Duodenal mucosa (tissue), 2 donors: Measurements from ENCODE around the gene HSD3B7.
A peak's percentile ranks its signal among the peaks of the same experiment; 100 is the strongest.

Experiments used
- H3K27ac ChIP-seq: one replicate; pipeline ENCODE4 v1.7.0; 2013; ENCODE audit warnings: low read depth, low read length
- H3K27me3 ChIP-seq, 2 donors: one replicate each; pipeline ENCODE4 v1.7.0; 2013; ENCODE audit warnings: low read length in 2 of 2, control low read depth in 1 of 2; ENCODE audit not compliant: insufficient read depth in 2 of 2, control insufficient read depth in 1 of 2
- H3K36me3 ChIP-seq, 2 donors: one replicate each; pipeline ENCODE4 v1.7.0; 2013; ENCODE audit warnings: low read length in 2 of 2, control low read depth in 1 of 2; ENCODE audit not compliant: insufficient read depth in 2 of 2, control insufficient read depth in 1 of 2
- H3K4me1 ChIP-seq, 2 donors: one replicate each; pipeline ENCODE4 v1.7.0; 2013; ENCODE audit warnings: low read length in 2 of 2, control low read depth in 1 of 2; ENCODE audit not compliant: insufficient read depth in 2 of 2, control insufficient read depth in 1 of 2
- H3K4me3 ChIP-seq, 2 donors: one replicate each; pipeline ENCODE4 v1.7.0; 2013; ENCODE audit warnings: low read length in 2 of 2, low read depth in 1 of 2
- H3K9ac ChIP-seq, 2 donors: one replicate each; pipeline ENCODE4 v1.7.0; 2013; ENCODE audit warnings: low read length in 2 of 2, low read depth in 1 of 2
- H3K9me3 ChIP-seq, 2 donors: one replicate each; pipeline ENCODE4 v1.7.0; 2013; ENCODE audit warnings: low read length in 2 of 2, control low read depth in 1 of 2; ENCODE audit not compliant: control insufficient read depth in 1 of 2

The HSD3B7 gene

DNA sequence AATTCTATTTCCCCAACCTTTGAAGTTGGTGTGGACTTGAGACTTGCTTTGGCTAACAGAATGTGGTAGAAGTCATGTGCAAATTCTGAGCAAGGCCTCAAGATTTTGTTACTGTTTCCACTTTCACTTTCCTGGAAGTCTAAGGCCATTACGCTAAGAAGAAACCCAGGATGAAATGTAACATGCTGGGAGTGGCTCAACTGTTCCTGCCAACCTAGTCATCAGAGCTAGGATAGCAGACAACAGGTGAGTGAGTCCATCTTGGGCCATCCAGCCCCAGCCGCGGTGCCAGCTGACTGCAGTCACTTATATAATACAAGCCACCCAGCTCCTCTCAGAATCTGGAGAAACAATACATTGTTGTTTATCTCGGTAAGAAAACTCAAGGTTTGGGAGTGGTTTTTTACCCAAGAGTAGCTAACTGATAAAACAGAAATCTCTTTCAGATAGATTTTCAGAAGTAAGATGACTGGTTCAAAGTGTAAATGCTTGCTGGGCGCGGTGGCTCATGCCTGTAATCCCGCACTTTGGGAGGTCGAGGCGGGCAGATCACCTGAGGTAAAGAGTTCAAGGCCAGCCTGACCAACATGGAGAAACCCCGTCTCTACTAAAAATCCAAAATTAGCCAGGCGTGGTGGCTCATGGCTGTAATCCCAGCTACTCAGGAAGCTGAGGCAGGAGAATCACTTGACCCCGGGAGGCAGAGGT is 37.7 kb downstream of the HSD3B7 start:
- H3K9me3 ChIP-seq = no peaks in the 10 kb centered on the region

DNA sequence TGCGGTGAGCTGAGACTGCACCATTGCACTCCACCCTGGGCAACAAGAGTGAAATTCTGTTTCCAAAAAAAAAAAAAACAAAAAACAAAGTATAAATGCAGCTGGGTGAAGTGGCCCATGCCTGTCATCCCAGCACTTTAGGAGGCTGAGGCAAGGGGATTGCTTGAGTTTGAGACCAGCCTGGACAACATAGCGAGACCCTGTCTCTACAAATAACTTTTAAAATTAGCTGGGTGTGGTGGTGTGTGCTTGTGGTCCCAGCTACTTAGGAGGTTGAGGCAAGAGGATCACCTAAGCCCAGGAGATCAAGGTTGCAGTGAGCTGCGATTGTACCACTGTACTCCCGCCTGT is 38.2 kb downstream of the HSD3B7 start:
- Histone ChIP-seq H3K4me1 (peaks cover 9 to 15% of the 10 kb centered on the region in 2 donors), H3K27ac (no peak overlapping the region)

More for the DNA sequence above, 37.7 kb downstream of the HSD3B7 start:
- H3K27ac ChIP-seq = no peak overlapping the region
- H3K4me3 ChIP-seq = no peak overlapping the region
- H3K9ac ChIP-seq = no peak overlapping the region
- peaks cover 9 to 15% of the 10 kb centered on the region in 2 donors for H3K4me1 ChIP-seq
- H3K36me3 ChIP-seq = no peaks in the 10 kb centered on the region
- no peaks in the 10 kb centered on the region for H3K27me3 ChIP-seq

DNA sequence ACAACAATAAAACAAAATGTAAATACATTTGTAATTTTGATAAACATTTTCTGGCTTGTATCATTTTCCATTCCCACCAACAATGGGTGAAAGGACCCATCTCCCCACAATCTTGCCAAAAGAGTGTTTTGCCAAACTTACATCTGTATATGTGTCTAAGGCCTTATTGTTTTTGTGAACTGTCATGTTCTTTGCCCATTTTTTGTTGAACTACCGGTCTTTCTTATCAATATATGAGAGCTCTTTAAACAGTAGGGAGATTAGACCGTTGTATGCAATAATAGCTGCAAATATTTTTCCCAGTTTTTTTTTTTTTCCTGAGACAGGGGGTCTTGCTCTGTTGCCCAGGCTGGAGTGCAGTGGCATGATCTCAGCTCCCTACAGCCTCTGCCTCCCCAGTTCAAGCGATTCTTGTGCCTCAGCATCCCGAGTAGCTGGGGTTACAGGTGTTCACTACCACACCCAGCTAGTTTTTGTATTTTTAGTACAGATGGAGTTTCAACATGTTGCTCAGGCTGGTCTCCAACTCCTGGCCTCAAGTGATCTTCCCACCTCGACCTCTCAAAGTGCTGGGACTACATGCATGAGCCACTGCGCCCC is 38.7 kb downstream of the HSD3B7 start:
- Histone ChIP-seq H3K9ac (no peak overlapping the region), H3K9me3 (no peaks in the 10 kb centered on the region), H3K36me3 (no peaks in the 10 kb centered on the region), H3K27ac (no peak overlapping the region), H3K27me3 (no peaks in the 10 kb centered on the region), H3K4me3 (no peak overlapping the region), H3K4me1 (peaks cover 9 to 15% of the 10 kb centered on the region in 2 donors)

More for the DNA sequence above, 38.2 kb downstream of the HSD3B7 start:
- H3K9ac ChIP-seq = no peak overlapping the region
- no peak overlapping the region for H3K4me3 ChIP-seq
- no peaks in the 10 kb centered on the region for H3K9me3 ChIP-seq
- H3K27me3 ChIP-seq = no peaks in the 10 kb centered on the region
- no peaks in the 10 kb centered on the region for H3K36me3 ChIP-seq

DNA sequence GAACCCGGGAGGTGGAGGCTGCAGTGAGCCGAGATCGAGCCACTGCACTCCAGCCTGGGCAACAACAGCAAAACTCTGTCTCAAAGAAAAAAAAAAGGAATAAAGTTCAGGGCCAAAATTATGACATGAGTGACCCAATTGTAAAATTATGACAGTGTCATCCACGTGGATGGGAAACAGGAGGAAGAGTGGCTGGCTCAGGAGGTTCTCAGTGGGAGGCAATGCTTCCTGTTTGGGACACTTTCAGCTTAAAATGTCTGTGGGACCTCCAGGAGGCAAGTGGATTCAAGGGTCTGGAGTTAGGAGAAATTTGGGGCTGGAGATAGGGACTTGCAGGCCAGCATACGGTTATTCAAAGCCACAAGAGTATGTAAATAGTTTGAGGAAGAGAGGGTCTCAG is 40.3 kb downstream of the HSD3B7 start:
- Histone ChIP-seq H3K4me1 (peaks cover 9 to 15% of the 10 kb centered on the region in 2 donors), H3K27ac (no peak overlapping the region), H3K36me3 (no peaks in the 10 kb centered on the region)

DNA sequence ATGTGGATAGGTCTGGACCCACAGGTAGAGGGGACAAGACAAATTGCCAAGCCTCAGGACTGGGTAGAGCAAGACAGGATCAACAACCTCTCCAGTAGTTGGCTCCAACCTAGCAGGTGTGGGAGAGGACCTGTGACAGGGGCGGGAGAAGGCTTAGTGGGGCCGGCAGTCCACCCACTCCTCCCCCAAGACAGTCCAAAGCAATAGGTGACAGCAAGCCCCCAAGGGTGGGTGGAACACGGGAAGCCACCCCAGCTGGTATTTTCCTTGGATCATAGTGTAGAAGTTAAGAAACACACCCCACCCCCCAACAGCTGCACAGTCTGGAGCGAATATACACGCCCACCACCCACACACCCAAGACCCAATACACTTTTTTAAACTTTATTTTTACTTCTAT is 44.3 kb downstream of the HSD3B7 start:
- H3K27me3 ChIP-seq = no peaks in the 10 kb centered on the region

More for the DNA sequence above, 40.3 kb downstream of the HSD3B7 start:
- Histone ChIP-seq H3K9ac (no peak overlapping the region), H3K27me3 (no peaks in the 10 kb centered on the region), H3K4me3 (no peak overlapping the region), H3K9me3 (no peaks in the 10 kb centered on the region)

DNA sequence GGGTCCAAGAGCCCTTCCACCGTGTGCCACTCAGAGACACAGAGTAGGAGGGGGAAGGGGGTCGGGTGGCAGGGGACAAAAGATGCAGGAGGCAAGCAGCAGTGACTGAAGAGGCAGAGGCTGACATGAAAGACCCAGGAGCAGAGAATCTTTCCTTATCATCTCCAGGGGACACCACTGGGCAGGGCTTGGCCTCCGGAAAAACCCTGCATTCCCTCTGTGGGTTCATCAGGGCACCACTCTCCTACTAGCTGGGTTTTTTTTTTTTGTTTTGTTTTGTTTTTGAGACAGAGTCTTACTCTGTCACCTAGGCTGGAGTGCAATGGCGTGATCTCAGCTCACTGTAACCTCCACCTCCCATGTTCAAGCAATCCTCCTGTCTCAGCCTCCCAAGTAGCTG is 46.3 kb downstream of the HSD3B7 start:
- no peaks in the 10 kb centered on the region for H3K9me3 ChIP-seq
- H3K9ac ChIP-seq = no peak overlapping the region
- no peaks in the 10 kb centered on the region for H3K27me3 ChIP-seq
- H3K4me3 ChIP-seq = no peak overlapping the region
- peaks cover 7 to 12% of the 10 kb centered on the region in 2 donors for H3K36me3 ChIP-seq
- H3K27ac ChIP-seq = no peak overlapping the region
- peaks cover 6 to 18% of the 10 kb centered on the region in 2 donors for H3K4me1 ChIP-seq

More for the DNA sequence above, 44.3 kb downstream of the HSD3B7 start:
- Histone ChIP-seq H3K9me3 (no peaks in the 10 kb centered on the region), H3K4me3 (no peak overlapping the region), H3K9ac (no peak overlapping the region), H3K4me1 (peaks cover under 1 to 11% of the 10 kb centered on the region in 2 donors), H3K27ac (no peak overlapping the region), H3K36me3 (no peaks in the 10 kb centered on the region)

DNA sequence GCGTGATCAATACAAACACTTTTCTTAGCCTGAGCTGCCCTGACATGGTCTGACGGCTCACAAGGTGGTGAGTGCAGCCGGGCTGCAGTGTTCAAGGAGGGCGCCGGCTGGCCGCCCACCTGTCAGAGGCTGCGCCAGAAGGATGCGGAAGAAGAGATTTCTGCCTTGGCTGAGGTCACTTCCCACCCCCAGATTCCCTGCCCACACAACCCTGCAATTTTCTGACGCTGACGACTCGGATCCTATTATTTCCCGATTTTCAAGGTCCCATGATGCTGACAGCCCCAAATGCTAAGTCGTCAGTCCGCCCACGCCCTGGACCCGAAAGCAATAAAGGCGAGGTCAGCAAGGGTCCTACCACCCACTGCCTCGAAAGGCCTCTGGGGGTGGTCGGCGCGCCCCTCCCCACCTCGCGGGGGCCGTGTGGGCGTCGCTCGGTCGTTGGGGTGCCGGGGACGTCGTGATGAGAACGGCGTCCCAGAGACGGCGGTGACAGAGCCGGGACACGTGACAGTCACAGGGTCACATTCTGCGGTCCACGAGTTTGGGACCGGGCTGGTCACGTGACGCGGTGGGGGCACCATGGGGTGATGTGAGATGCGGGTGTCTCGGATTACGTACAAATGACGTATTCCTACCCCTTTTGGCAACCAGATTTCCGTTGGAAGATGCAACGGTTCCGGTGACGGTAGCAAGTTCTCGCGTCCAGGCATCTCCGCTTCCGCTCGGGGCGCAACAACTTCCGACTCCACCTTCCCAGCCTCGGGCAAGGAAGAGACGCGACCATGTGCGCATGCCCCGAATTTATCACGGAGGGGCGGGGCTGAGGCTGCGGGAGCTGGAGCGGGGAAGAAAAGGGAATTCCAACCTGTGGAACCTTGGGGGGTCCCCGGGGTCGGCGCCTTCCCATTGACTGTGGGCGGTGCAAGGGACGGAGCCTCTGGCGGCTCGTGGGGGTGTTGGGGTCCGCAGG is 48.0 kb downstream of the HSD3B7 start, which contains the start of gene STX4:
Gene STX4 (plus strand): TSS at position 823 of the 973 bp plus-strand sequence. CDS start 248 bp downstream, outside the sequence.
- H3K4me1 ChIP-seq = peaks cover 6 to 18% of the 10 kb centered on the region in 2 donors
- no peaks in the 10 kb centered on the region for H3K9me3 ChIP-seq
- H3K9ac ChIP-seq = peak within 1 kb of the TSS; percentile 94 to 97
- no peaks in the 10 kb centered on the region for H3K27me3 ChIP-seq
- H3K4me3 ChIP-seq = peak within 1 kb of the TSS; percentile 92 to 97
- peaks cover 11 to 17% of the 10 kb centered on the region in 2 donors for H3K36me3 ChIP-seq
- H3K27ac ChIP-seq = peak within 1 kb of the TSS; percentile 97

DNA sequence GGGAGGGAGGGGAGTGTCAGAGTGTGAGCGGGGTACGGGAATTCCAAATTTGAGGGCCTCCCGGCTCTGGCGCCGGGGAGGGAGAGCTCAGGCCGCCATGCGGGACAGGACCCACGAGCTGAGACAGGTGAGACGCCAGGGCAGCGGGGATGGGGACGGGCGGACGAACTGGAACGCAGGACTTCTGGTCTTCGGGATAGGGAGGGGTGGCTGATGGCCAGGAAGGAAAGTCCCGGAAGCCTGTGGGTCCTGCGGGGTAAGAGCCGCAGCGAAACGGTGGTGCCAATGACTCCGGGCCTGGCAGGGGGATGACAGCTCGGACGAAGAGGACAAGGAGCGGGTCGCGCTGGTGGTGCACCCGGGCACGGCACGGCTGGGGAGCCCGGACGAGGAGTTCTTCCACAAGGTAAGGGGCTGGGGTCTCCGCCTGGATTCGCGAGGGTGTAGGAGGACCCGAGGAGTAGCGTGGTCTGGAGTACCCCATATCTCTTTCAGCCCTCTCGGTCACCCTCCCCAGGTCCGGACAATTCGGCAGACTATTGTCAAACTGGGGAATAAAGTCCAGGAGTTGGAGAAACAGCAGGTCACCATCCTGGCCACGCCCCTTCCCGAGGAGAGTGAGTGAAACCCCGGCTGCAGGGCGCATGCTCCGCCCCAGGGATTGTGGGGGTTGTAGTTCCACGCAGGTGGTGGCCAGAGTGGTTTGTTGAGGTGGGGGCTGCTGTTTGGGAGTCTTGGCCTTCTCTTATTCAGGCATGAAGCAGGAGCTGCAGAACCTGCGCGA is 48.9 kb downstream of the HSD3B7 start:
- Histone ChIP-seq H3K36me3 (peaks cover 20 to 26% of the 10 kb centered on the region in 2 donors), H3K27me3 (no peaks in the 10 kb centered on the region), H3K9me3 (no peaks in the 10 kb centered on the region), H3K9ac (peak overlapping the region; percentile 94 to 97), H3K27ac (peak overlapping the region; percentile 97), H3K4me1 (peaks cover 6 to 18% of the 10 kb centered on the region in 2 donors), H3K4me3 (peak overlapping the region; percentile 92 to 97)

DNA sequence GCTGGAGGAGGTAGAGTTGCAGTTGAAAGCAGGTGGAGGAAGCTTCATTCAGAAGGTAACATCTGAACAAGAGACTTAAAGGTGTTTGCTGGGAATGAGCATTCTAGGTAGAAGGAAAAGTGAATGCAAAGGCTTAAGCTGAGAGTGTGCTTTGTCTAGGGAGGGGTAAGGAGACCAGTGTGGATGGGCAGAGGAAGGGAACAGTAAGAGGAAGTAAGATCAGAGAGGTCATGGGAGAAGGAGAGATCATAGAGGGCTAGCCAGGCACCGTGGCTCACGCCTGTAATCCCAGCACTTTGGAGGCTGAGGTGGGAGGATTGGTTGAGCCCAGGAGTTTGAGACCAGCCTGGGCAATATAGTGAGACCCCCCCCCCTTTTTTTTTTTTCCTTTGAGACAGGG is 51.7 kb downstream of the HSD3B7 start:
- no peak overlapping the region for H3K9ac ChIP-seq
- no peaks in the 10 kb centered on the region for H3K9me3 ChIP-seq
- H3K27ac ChIP-seq = no peak overlapping the region
- H3K27me3 ChIP-seq = no peaks in the 10 kb centered on the region
- peaks cover 34 to 46% of the 10 kb centered on the region in 2 donors for H3K36me3 ChIP-seq
- H3K4me1 ChIP-seq = peaks cover 6 to 18% of the 10 kb centered on the region in 2 donors
- H3K4me3 ChIP-seq = no peak overlapping the region
